Endodermal cell (in vitro differentiated cells): Measurements from ENCODE around the gene SLC1A1. TPM values are rescaled to one million over a fixed set of nuclear protein-coding genes. Genes with fewer than 3 reads are reported as not detected.

Source experiments
- DNase-seq: peaks from one replicate; pipeline ENCODE4 v3.0.0-alpha.2; 2017
- H3K27ac ChIP-seq: 2 replicates; pipeline ENCODE4 v1.5.1; 2013; ENCODE audit warnings: mild to moderate bottlenecking, low read depth, low read length, moderate library complexity
- H3K27me3 ChIP-seq: 2 replicates; pipeline ENCODE4 v1.6.1; 2013; ENCODE audit warnings: mild to moderate bottlenecking, low read length, moderate library complexity; ENCODE audit not compliant: insufficient read depth, control insufficient read depth, poor library complexity, severe bottlenecking
- H3K36me3 ChIP-seq: 2 replicates; pipeline ENCODE4 v1.7.0; 2013; ENCODE audit warnings: mild to moderate bottlenecking, low read length, moderate library complexity; ENCODE audit not compliant: control insufficient read depth, insufficient read depth
- H3K4me1 ChIP-seq: one replicate; pipeline ENCODE4 v1.7.0; 2013; ENCODE audit warnings: low read length; ENCODE audit not compliant: control insufficient read depth, insufficient read depth
- H3K4me3 ChIP-seq: 2 replicates; pipeline ENCODE4 v1.5.1; 2013; ENCODE audit warnings: mild to moderate bottlenecking, low read length, moderate library complexity
- H3K9ac ChIP-seq: 2 replicates; pipeline ENCODE4 v1.6.1; 2013; ENCODE audit warnings: mild to moderate bottlenecking, low read length, moderate library complexity; ENCODE audit not compliant: poor library complexity, severe bottlenecking; ENCODE audit errors: extremely low read depth
- H3K9me3 ChIP-seq: 2 replicates; pipeline ENCODE4 v1.6.1; 2013; ENCODE audit warnings: mild to moderate bottlenecking, low read length, moderate library complexity; ENCODE audit not compliant: control insufficient read depth
- H3K27ac Mint-ChIP-seq: 2 replicates; pipeline ENCODE4 v1.8.0; 2020; ENCODE audit warnings: mixed read lengths
- H3K27me3 Mint-ChIP-seq: 2 replicates; pipeline ENCODE4 v1.8.0; 2021; ENCODE audit warnings: mild to moderate bottlenecking, mixed read lengths; ENCODE audit not compliant: insufficient read depth
- H3K36me3 Mint-ChIP-seq: 2 replicates; pipeline ENCODE4 v1.8.0; 2020; ENCODE audit warnings: low read depth, mixed read lengths
- H3K4me1 Mint-ChIP-seq: 2 replicates; pipeline ENCODE4 v1.8.0; 2020; ENCODE audit warnings: mixed read lengths
- H3K4me3 Mint-ChIP-seq: 2 replicates; pipeline ENCODE4 v1.8.0; 2020; ENCODE audit warnings: mild to moderate bottlenecking, moderate library complexity, mixed read lengths
- H3K9me3 Mint-ChIP-seq: 2 replicates; pipeline ENCODE4 v1.8.0; 2020; ENCODE audit warnings: mild to moderate bottlenecking, mixed read lengths
- CTCF ChIP-seq: fragments of 200-600 bp; sonication (generic); conservative IDR thresholded peaks from 2 replicates; pipeline ENCODE4 v1.5.0; 2021; ENCODE audit warnings: antibody characterized with exemption, mild to moderate bottlenecking
- WGBS, 2 experiments: methylation state at CpG; one replicate each; pipeline versions ENCODE4 v1.1.5 to v1.1.7; 2013; ENCODE audit warnings: missing lambda C conversion rate in 2 of 2, mixed read lengths in 1 of 2; ENCODE audit not compliant: insufficient coverage in 1 of 2, insufficient read length in 1 of 2; 5-methylcytosine and 5-hydroxymethylcytosine counted together
- total RNA-seq, 2 donors: library from RNA; stranded (reverse); fragmentation: NEBNext Ultra II Directional in 1 of 2; extraction: Animal tissue kit (Norgen Biotek cat#: 25700) in 1 of 2; gene quantifications; 2 replicates in 1 of 2; 3 replicates in 1 of 2; pipeline ENCODE4 v1.2.1, GENCODE V29; 2021

The SLC1A1 gene
- total RNA-seq, 2 donors from 2014 or later, result 5.5 to 11.3 TPM

- Histone ChIP-seq H3K27me3 (no peaks in the 10 kb centered on the region), H3K36me3 (peaks cover 41% of the 10 kb centered on the region), H3K27ac (no peak overlapping the region), H3K4me3 (no peak overlapping the region), H3K9me3 (no peaks in the 10 kb centered on the region), H3K4me1 (peaks cover 18% of the 10 kb centered on the region), H3K9ac (no peak overlapping the region)
- Mint-ChIP-seq H3K4me3 (no peak overlapping the region), H3K4me1 (peaks cover 38% of the 10 kb centered on the region), H3K27ac (no peak overlapping the region), H3K27me3 (peaks cover 14% of the 10 kb centered on the region), H3K9me3 (no peaks in the 10 kb centered on the region), H3K36me3 (no peaks in the 10 kb centered on the region)
- WGBS, 2 experiments, result 94 to 97% methylated on average over 2 of the region's 2 CpGs
- no peak for DNase-seq
- no peak for TF ChIP-seq CTCF
These were observed 6.2 kb downstream of the SLC1A1 start for GRCh38 chr9:4496497-4496896.

GRCh38 chr9:4497395-4497794 is 7.1 kb downstream of the SLC1A1 start:
- Histone ChIP-seq H3K9ac (no peak overlapping the region), H3K27me3 (no peaks in the 10 kb centered on the region), H3K27ac (no peak overlapping the region), H3K4me1 (peaks cover 18% of the 10 kb centered on the region), H3K4me3 (no peak overlapping the region), H3K36me3 (peaks cover 48% of the 10 kb centered on the region), H3K9me3 (no peaks in the 10 kb centered on the region)
- Mint-ChIP-seq H3K36me3 (no peaks in the 10 kb centered on the region), H3K4me3 (no peak overlapping the region), H3K27me3 (peaks cover 14% of the 10 kb centered on the region), H3K27ac (no peak overlapping the region), H3K9me3 (no peaks in the 10 kb centered on the region), H3K4me1 (peaks cover 30% of the 10 kb centered on the region)
- no CpG with 5 or more reads among the region's 1 CpG for WGBS, 2 experiments
- no peak for TF ChIP-seq CTCF
- no peak for DNase-seq

- Histone ChIP-seq H3K4me1 (peaks cover 18% of the 10 kb centered on the region), H3K27ac (no peak overlapping the region), H3K4me3 (no peak overlapping the region), H3K9ac (no peak overlapping the region), H3K9me3 (no peaks in the 10 kb centered on the region), H3K36me3 (peaks cover 53% of the 10 kb centered on the region), H3K27me3 (no peaks in the 10 kb centered on the region)
- H3K4me3 Mint-ChIP-seq, result no peak overlapping the region
- WGBS, 2 experiments, result 41% methylated on average over 1 of the region's 1 CpG; no CpG with 5 or more reads in 1 of the 2 experiments
- H3K9me3 Mint-ChIP-seq, result no peaks in the 10 kb centered on the region
- no peak for DNase-seq
- no peaks in the 10 kb centered on the region for H3K36me3 Mint-ChIP-seq
- peaks cover 32% of the 10 kb centered on the region for H3K4me1 Mint-ChIP-seq
- H3K27ac Mint-ChIP-seq, result no peak overlapping the region
- H3K27me3 Mint-ChIP-seq, result peaks cover 13% of the 10 kb centered on the region
- no peak for TF ChIP-seq CTCF
These were observed 7.6 kb downstream of the SLC1A1 start for GRCh38 chr9:4497855-4498254.
